PC-9 (cell line): Measurements from ENCODE around the gene DPYSL4.

Source experiments
- EZH2 ChIP-seq: fragments of 200-600 bp; sonication (generic); IDR thresholded peaks from 2 replicates; pipeline ENCODE4 v1.8.0; 2017; ENCODE audit warnings: antibody characterized with exemption, low read depth
- TF ChIP-seq, protein P1 (sequence below): fragments of 200-600 bp; sonication (generic); conservative IDR thresholded peaks from 2 replicates; pipeline ENCODE4 v1.6.1; 2017; ENCODE audit warnings: mixed run types, antibody characterized with exemption, mild to moderate bottlenecking, moderate library complexity

GRCh38 chr10:132252412-132252811 lies 65.7 kb downstream of the DPYSL4 start:
- TF ChIP-seq, protein P1, sequence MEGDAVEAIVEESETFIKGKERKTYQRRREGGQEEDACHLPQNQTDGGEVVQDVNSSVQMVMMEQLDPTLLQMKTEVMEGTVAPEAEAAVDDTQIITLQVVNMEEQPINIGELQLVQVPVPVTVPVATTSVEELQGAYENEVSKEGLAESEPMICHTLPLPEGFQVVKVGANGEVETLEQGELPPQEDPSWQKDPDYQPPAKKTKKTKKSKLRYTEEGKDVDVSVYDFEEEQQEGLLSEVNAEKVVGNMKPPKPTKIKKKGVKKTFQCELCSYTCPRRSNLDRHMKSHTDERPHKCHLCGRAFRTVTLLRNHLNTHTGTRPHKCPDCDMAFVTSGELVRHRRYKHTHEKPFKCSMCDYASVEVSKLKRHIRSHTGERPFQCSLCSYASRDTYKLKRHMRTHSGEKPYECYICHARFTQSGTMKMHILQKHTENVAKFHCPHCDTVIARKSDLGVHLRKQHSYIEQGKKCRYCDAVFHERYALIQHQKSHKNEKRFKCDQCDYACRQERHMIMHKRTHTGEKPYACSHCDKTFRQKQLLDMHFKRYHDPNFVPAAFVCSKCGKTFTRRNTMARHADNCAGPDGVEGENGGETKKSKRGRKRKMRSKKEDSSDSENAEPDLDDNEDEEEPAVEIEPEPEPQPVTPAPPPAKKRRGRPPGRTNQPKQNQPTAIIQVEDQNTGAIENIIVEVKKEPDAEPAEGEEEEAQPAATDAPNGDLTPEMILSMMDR: no peak
- TF ChIP-seq EZH2: no peak
